HG02763 (cell line): Measurements from ENCODE around the gene TNS2.
A peak's percentile ranks its signal among the peaks of the same experiment; 100 is the strongest.
"Not testable (repeated sequence)": the region's sequence is repeated elsewhere in the genome, so short reads cannot be mapped to it uniquely, and the experiment has no call there.

Source experiments
- ATAC-seq: cut with Tn5 transposase; IDR thresholded peaks from one replicate; pipeline ENCODE4 v1.9.1; 2021; ENCODE audit warnings: mild to moderate bottlenecking, moderate library complexity; ENCODE audit not compliant: unreplicated experiment

The TNS2 gene, protein sequence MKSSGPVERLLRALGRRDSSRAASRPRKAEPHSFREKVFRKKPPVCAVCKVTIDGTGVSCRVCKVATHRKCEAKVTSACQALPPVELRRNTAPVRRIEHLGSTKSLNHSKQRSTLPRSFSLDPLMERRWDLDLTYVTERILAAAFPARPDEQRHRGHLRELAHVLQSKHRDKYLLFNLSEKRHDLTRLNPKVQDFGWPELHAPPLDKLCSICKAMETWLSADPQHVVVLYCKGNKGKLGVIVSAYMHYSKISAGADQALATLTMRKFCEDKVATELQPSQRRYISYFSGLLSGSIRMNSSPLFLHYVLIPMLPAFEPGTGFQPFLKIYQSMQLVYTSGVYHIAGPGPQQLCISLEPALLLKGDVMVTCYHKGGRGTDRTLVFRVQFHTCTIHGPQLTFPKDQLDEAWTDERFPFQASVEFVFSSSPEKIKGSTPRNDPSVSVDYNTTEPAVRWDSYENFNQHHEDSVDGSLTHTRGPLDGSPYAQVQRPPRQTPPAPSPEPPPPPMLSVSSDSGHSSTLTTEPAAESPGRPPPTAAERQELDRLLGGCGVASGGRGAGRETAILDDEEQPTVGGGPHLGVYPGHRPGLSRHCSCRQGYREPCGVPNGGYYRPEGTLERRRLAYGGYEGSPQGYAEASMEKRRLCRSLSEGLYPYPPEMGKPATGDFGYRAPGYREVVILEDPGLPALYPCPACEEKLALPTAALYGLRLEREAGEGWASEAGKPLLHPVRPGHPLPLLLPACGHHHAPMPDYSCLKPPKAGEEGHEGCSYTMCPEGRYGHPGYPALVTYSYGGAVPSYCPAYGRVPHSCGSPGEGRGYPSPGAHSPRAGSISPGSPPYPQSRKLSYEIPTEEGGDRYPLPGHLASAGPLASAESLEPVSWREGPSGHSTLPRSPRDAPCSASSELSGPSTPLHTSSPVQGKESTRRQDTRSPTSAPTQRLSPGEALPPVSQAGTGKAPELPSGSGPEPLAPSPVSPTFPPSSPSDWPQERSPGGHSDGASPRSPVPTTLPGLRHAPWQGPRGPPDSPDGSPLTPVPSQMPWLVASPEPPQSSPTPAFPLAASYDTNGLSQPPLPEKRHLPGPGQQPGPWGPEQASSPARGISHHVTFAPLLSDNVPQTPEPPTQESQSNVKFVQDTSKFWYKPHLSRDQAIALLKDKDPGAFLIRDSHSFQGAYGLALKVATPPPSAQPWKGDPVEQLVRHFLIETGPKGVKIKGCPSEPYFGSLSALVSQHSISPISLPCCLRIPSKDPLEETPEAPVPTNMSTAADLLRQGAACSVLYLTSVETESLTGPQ (N-terminal part only)

DNA sequence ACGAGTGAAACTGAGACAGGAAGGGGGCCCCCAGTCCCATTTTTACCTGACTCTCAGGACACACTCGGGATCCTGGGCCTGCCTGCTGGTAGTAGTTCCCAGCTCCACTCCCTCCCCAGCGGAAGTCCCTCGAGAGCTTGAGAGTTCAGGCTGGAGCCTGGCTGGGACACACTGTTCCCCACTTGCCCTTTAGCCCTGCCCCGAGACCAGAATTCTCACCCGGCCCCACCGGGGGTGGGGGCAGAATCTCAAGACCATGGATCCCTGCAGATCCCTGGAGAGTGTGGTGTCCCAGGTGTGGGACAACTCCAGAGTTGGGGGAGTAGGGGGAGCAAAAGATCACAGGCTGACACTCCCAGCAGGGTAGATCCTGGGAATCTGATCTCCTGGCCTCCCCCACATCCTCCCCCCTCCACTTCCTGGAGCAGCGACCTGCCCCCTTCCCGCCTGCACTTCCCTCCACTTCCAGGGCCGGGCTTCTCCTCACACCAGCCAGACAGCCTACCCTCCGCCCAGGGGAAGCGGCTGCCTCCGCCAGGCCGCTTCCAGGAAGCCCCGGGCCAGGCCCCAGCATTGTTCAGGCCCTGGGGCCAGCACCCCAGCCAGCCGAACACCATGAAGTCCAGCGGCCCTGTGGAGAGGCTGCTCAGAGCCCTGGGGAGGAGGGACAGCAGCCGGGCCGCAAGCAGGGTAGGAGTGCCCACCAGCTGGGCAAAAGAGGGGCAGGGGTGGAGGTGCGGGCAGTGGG lies at the start of gene TNS2:
TNS2 (plus strand) TSS at position 495 of the 748 bp plus-strand sequence; CDS start at position 616, 121 bp downstream.
- ATAC-seq = no peak

GRCh38 chr12:53004178-53004577 lies 45.7 kb upstream of the TNS2 start:
- ATAC-seq = no peak

DNA sequence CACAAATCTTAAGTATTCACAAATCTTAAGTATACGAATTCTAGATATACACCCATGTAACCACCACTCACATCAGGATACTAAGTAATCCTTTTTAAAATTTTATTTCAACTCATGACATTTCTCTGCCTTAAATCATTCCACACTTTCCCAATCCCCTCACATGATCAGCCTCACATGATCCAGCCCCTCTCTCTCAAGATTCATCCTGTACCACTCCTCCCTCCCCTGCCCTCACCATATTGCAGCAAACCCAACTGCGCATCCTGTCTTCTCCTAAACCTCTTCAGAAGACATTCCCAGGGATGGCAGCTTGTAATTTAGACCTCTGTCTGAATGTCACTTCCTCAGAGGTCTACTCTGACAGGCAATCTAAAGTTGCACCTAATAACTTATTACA lies 45.3 kb upstream of the TNS2 start:
- ATAC-seq = no peak

GRCh38 chr12:53005215-53005985 lies 44.5 kb upstream of the TNS2 start:
- ATAC-seq = no peak

DNA sequence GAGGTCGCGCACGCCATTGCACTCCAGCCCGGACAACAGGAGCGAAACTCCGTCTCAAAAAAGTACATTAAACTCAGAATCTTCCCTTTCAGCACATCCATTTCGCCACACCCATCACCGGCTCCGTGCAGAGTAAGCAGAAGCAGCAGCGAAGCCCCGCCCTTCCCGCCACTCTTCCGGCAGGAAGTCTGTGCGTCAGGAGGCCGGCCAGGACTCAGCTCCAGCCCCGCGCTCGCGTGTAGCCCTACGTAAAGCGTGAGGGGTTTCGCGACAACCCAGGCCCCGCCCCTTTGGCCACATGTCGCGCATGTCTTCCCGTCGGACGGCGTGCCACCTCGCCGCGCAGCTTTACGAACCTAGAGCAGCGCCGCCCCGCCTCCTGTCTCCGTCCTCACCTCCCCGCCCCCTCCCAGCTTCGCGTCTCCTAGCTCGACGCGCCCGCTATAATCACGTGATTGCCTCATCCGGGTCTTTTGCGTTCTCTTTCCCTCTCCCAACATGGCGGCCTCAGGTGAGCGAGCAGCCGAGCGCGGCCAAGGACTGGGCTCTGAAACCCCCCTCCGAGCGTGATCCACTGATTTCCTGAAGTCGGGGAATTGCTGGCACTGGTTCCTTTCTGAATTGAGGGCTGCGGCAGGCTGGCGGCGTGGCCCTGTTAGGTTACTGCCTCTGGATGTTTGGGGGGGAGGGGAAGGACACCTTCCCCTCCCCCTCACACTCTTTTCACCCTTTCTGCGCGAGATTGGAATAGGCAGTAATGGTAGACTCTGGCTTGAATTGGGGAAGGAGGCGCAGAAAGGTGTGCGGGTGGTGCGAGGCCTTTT lies 43.7 kb upstream of the TNS2 start, which contains the start of gene EIF4B:
EIF4B (plus strand) TSS at position 471 of the 824 bp plus-strand sequence; CDS start at position 499, 28 bp downstream.
- ATAC-seq = peak; percentile 87

GRCh38 chr12:53006810-53007309 lies 43.0 kb upstream of the TNS2 start:
- no peak for ATAC-seq

- no peak for ATAC-seq
Measured at GRCh38 chr12:53007343-53007742, 42.5 kb upstream of the TNS2 start.

GRCh38 chr12:53008760-53009159 lies 41.1 kb upstream of the TNS2 start:
- ATAC-seq = not testable (repeated sequence)

DNA sequence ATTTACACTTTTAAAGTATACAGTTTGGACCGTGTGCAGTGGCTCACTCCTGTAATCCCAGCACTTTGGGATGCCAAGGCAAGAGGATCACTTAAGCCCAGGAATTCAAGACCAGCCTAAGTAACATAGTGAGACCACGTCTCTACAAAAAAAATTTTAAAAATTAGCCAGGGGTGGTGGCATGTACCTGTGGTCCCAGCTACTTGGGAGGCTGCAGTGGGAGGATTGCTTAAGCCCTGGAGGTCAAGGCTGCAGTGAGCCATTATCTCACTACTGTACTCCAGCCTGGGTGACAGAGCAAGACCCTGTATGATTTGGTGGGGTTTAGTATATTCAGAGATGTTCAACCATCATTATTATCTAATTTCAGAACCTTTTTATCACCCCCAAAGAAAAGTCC lies 38.9 kb upstream of the TNS2 start:
- no peak for ATAC-seq

- no peak for ATAC-seq
Measured at GRCh38 chr12:53011889-53012288, 38.0 kb upstream of the TNS2 start.

GRCh38 chr12:53012928-53013327 lies 36.9 kb upstream of the TNS2 start:
- no peak for ATAC-seq

DNA sequence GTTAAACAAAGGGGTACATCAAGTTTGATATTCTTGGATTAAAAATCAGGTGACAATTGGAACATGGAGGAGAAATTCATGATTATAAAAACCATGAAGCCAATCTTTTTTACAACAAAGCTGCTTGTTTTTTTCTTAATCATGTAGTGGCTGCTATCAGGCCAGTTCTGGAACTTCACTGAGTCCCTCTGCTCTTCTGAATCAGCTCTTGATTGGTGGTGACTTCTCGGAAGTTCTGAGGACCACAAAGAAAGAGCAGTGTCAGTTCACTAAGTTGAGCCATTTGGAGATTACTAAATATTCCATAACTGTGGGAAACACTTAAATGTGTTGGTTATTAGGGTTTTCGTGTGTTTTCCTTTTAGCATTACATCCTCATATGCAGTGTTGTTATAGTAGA lies 35.2 kb upstream of the TNS2 start:
- ATAC-seq = no peak

- no peak for ATAC-seq
Measured at GRCh38 chr12:53025250-53025649, 24.6 kb upstream of the TNS2 start.

DNA sequence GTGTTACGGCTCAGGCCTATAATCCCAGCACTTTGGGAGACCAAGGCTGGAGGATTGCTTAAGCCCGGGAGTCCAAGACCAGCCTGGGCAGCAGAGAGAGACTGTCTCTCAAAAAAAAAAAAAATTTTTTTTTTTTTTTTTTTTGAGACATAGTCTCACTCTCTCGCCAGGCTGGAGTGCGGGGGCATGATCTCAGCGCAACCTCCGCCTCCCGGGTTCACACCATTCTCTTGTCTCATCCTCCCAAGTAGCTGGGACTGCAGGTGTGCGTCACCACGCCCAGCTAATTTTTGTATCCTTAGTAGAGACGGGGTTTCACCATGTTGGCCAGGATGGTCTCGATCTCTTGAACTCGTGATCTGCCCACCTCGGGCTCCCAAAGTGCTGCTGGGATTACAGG lies 22.9 kb upstream of the TNS2 start:
- ATAC-seq = not testable (repeated sequence)

DNA sequence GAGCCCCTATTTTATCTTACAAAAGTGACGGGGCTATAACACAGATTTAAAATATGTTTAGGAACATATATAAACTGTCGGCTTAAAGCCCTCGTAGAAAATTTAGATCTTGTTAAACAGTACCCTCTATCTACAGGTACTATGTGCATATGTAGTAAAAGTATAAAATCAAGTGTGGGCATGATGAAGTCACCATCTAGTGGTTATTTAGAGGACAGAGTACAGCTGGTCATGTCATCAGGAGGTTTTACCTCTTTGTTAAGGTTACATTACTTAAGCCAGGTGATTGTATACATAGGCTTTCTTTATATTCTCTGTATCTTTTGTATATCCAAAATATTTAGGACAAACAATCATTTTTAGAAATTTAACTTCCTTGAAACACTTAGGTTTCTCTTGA lies 18.2 kb upstream of the TNS2 start:
- no peak for ATAC-seq

GRCh38 chr12:53033832-53034231 lies 16.0 kb upstream of the TNS2 start:
- not testable (repeated sequence) for ATAC-seq

DNA sequence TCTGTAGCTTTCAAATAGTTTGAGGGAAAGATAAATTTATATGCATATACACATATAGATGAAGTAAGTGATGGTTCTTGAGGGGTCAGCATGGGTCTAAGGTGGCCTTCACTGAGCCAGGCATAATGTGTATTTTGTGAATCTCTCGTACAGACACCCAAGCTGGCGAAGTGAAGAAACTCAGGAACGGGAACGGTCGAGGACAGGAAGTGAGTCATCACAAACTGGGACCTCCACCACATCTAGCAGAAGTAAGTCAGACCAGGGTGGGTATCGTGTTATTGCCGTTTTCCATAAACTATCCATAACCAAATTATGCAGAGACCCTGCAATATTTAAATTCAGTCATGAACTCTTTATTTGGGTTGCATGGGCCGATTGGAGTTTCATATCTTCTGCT lies 15.4 kb upstream of the TNS2 start:
- no peak for ATAC-seq

- ATAC-seq = no peak
Measured at GRCh38 chr12:53036802-53037201, 13.1 kb upstream of the TNS2 start.
